T follicular helper cell (primary cell): Measurements from ENCODE around the gene FNDC1.

Source experiments
- DNase-seq: peaks from one replicate; pipeline ENCODE4 v3.0.0-alpha.2; 2020; ENCODE audit warnings: low read depth

FNDC1 gene

GRCh38 chr6:159157431-159157830 lies 11.8 kb upstream of the FNDC1 start:
- DNase-seq: no peak

GRCh38 chr6:159161839-159162238 lies 7.4 kb upstream of the FNDC1 start:
- no peak for DNase-seq

GRCh38 chr6:159163901-159164370 lies 5.3 kb upstream of the FNDC1 start:
- DNase-seq: no peak

- DNase-seq: no peak
These were observed 536 bp upstream of the FNDC1 start for GRCh38 chr6:159168536-159169192.

GRCh38 chr6:159169557-159170332 lies 545 bp downstream of the FNDC1 start:
- DNase-seq: no peak

GRCh38 chr6:159170333-159170672 lies 1.1 kb downstream of the FNDC1 start:
- no peak for DNase-seq

- DNase-seq: no peak
These were observed 2.0 kb downstream of the FNDC1 start for GRCh38 chr6:159170999-159171712.

- no peak for DNase-seq
These were observed 2.9 kb downstream of the FNDC1 start for GRCh38 chr6:159172091-159172491.

GRCh38 chr6:159174263-159174969 lies 5.2 kb downstream of the FNDC1 start:
- peak; percentile 48 for DNase-seq

- DNase-seq: no peak
These were observed 7.7 kb downstream of the FNDC1 start for GRCh38 chr6:159176913-159177312.

- DNase-seq: no peak
These were observed 9.6 kb downstream of the FNDC1 start for GRCh38 chr6:159178847-159179246.

- no peak for DNase-seq
These were observed 10.8 kb downstream of the FNDC1 start for GRCh38 chr6:159180001-159180400.

- no peak for DNase-seq
These were observed 12.7 kb downstream of the FNDC1 start for GRCh38 chr6:159181914-159182313.

GRCh38 chr6:159184559-159184958 lies 15.4 kb downstream of the FNDC1 start:
- DNase-seq: no peak

GRCh38 chr6:159190460-159190859 lies 21.3 kb downstream of the FNDC1 start:
- DNase-seq: no peak

- DNase-seq: no peak
These were observed 24.7 kb downstream of the FNDC1 start for GRCh38 chr6:159193923-159194322.

GRCh38 chr6:159194421-159194820 lies 25.2 kb downstream of the FNDC1 start:
- no peak for DNase-seq

GRCh38 chr6:159196430-159196975 lies 27.3 kb downstream of the FNDC1 start:
- DNase-seq: no peak

GRCh38 chr6:159197251-159197650 lies 28.1 kb downstream of the FNDC1 start:
- no peak for DNase-seq

- no peak for DNase-seq
These were observed 32.1 kb downstream of the FNDC1 start for GRCh38 chr6:159201336-159201735.

- no peak for DNase-seq
These were observed 34.3 kb downstream of the FNDC1 start for GRCh38 chr6:159203304-159204005.
